ENCODE results near the gene CEP20. TPM values are rescaled to one million over a fixed set of nuclear protein-coding genes. Genes with fewer than 3 reads are reported as not detected.

Gene CEP20
- total RNA-seq, 4 donors from 2014 or later = 34.1 to 66.9 (median 49.6) TPM

DNA sequence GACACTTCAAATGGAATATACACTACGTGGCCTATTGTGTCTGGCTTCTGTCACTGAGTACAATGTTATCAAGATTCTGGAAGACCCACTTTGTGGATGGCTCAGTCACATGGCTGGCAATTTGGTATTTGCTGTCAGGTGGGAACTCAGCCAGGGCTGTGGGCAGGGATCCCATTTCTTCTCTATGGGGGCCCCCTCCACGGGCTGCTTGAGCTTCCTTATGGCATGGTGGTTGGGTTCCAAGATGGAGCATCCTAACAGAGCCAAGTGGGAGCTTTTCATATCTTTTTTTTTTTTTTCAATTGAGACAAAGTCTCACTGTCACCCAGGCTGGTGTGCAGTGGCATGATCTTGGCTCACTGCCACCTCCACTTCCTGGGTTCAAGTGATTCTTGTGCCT, 18.0 kb upstream of the CEP20 start:
- H3K27ac ChIP-seq = no peak overlapping the region
- TF ChIP-seq, protein P1, sequence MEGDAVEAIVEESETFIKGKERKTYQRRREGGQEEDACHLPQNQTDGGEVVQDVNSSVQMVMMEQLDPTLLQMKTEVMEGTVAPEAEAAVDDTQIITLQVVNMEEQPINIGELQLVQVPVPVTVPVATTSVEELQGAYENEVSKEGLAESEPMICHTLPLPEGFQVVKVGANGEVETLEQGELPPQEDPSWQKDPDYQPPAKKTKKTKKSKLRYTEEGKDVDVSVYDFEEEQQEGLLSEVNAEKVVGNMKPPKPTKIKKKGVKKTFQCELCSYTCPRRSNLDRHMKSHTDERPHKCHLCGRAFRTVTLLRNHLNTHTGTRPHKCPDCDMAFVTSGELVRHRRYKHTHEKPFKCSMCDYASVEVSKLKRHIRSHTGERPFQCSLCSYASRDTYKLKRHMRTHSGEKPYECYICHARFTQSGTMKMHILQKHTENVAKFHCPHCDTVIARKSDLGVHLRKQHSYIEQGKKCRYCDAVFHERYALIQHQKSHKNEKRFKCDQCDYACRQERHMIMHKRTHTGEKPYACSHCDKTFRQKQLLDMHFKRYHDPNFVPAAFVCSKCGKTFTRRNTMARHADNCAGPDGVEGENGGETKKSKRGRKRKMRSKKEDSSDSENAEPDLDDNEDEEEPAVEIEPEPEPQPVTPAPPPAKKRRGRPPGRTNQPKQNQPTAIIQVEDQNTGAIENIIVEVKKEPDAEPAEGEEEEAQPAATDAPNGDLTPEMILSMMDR (IDR thresholded peaks at IDR 0.05) = no peak
- TF ChIP-seq POLR2AphosphoS5 (IDR thresholded peaks at IDR 0.05) = no peak
- H3K36me3 ChIP-seq = no peaks in the 10 kb centered on the region
- 65 to 88% methylated on average over 1 to 2 of the region's 2 CpGs for WGBS, 2 donors (ENCODE audit: low coverage in 1 of 2)
- no peaks in the 10 kb centered on the region for H3K27me3 ChIP-seq
- H3K4me3 ChIP-seq = no peak overlapping the region
- no peaks in the 10 kb centered on the region for H3K9me3 ChIP-seq
- ATAC-seq = no peak
- no peaks in the 10 kb centered on the region for H3K4me1 ChIP-seq

- TF ChIP-seq EP300 (IDR thresholded peaks at IDR 0.05) = no peak
- TF ChIP-seq POLR2AphosphoS5 (IDR thresholded peaks at IDR 0.05) = no peak
- TF ChIP-seq, protein P1 (IDR thresholded peaks at IDR 0.05) = no peak
- TF ChIP-seq POLR2A (IDR thresholded peaks at IDR 0.05) = no peak
- Histone ChIP-seq H3K36me3 (no peaks in the 10 kb centered on the region), H3K4me1 (no peaks in the 10 kb centered on the region), H3K4me3 (no peak overlapping the region), H3K9me3 (no peaks in the 10 kb centered on the region), H3K27me3 (no peaks in the 10 kb centered on the region), H3K27ac (no peak overlapping the region)
- 94 to 96% methylated on average over 5 of the region's 5 CpGs for WGBS, 2 donors (ENCODE audit: low coverage in 1 of 2)
- ATAC-seq = no peak
Observed at GRCh38 chr16:15903960-15904359, 15.6 kb upstream of the CEP20 start.

DNA sequence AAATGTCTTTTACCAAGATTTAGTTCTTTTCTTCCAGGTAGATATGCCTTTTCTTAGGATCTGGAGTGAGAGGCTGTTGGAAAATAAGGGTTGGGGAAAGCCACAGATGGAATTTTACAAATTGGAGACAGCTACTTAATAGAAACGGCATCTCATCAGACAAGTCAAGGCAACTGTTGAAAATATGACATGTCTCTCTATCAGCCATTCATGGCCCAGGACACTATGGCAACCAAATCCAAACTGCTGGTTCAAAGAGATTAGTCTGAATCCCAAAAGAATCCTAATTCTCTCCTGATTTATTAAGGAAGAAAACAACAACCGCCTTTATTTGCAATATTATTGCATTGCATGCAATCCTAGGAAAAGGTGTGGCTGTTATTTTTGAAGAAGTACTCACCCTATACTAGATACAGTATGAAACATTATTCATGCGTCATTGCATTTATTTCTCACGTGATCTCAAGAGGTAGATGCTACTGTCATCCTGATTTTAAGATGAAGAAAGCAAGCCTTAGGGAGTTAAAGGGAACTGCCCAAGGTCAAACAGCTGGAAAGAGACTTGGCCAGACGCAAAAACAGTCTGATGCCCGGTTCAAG, 12.6 kb upstream of the CEP20 start:
- H3K4me3 ChIP-seq = no peak overlapping the region
- H3K27ac ChIP-seq = no peak overlapping the region
- H3K36me3 ChIP-seq = no peaks in the 10 kb centered on the region
- 58 to 71% methylated on average over 6 of the region's 6 CpGs for WGBS, 2 donors (ENCODE audit: low coverage in 1 of 2)
- no peaks in the 10 kb centered on the region for H3K4me1 ChIP-seq
- TF ChIP-seq, protein P1 (IDR thresholded peaks at IDR 0.05) = no peak
- TF ChIP-seq POLR2A (IDR thresholded peaks at IDR 0.05) (no peak), POLR2AphosphoS5 (IDR thresholded peaks at IDR 0.05) (no peak), EP300 (IDR thresholded peaks at IDR 0.05) (no peak)
- no peaks in the 10 kb centered on the region for H3K27me3 ChIP-seq
- ATAC-seq = no peak
- no peaks in the 10 kb centered on the region for H3K9me3 ChIP-seq

DNA sequence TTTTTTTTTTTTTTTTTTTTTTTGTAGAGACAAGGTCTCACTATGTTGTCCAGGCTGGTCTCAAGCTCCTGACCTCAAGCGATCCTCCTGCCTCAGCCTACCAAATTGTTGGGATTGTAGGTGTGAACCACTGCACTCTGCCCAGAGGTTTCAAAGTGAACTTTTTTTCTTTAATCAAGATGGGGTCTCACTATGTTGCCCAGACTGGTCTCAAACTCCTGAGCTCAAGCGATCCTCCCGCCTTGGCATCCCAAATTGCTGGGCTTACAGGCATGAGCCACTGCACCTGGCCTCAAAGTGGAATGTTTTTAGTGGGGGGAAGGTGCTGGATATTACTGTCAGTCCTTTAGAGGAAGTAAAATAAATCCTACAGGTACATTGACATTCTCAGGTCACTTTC, 12.0 kb upstream of the CEP20 start:
- H3K27me3 ChIP-seq = no peaks in the 10 kb centered on the region
- WGBS, 2 donors (ENCODE audit: low coverage in 1 of 2) = 90% methylated on average over 2 of the region's 3 CpGs; no CpG with 5 or more reads in 1 of the 2 donors
- H3K4me3 ChIP-seq = no peak overlapping the region
- no peak for ATAC-seq
- no peaks in the 10 kb centered on the region for H3K4me1 ChIP-seq
- no peaks in the 10 kb centered on the region for H3K9me3 ChIP-seq
- H3K27ac ChIP-seq = no peak overlapping the region
- TF ChIP-seq EP300 (IDR thresholded peaks at IDR 0.05) (no peak), POLR2A (IDR thresholded peaks at IDR 0.05) (no peak), POLR2AphosphoS5 (IDR thresholded peaks at IDR 0.05) (no peak)
- TF ChIP-seq, protein P1 (IDR thresholded peaks at IDR 0.05) = no peak
- H3K36me3 ChIP-seq = no peaks in the 10 kb centered on the region

DNA sequence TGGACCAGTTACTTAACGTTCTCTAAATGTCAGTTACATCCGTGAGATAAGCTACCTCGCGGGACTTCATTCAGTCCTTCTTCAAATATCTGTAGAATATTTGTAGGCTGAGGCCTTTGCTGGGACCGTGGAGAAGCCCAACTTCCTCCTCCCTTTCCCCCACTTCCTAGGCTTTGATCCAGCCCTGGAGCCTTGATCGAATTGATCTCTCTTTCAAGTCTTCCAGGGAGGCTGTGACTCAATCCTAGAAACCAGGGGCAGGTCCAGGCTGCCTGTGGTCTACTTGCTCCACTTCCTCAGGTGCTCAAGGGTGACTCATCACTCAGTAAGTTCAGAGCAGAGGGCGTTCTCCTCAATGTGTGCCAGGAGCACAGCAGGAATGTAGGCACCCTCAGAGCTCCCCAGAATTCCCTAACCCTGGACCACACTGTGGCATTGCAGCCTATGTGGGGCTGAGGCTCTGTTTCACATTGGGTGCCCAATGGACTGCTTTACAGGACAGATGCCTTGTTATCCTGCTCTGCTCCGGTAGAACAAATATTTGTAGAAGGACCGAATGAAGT, 11.2 kb upstream of the CEP20 start:
- no peaks in the 10 kb centered on the region for H3K4me1 ChIP-seq
- no peaks in the 10 kb centered on the region for H3K27me3 ChIP-seq
- H3K9me3 ChIP-seq = no peaks in the 10 kb centered on the region
- 45 to 57% methylated on average over 4 to 8 of the region's 9 CpGs for WGBS, 2 donors (ENCODE audit: low coverage in 1 of 2)
- H3K4me3 ChIP-seq = no peak overlapping the region
- ATAC-seq = no peak
- no peak for TF ChIP-seq EP300 (IDR thresholded peaks at IDR 0.05)
- TF ChIP-seq, protein P1 (IDR thresholded peaks at IDR 0.05) = no peak
- no peak overlapping the region for H3K27ac ChIP-seq
- no peaks in the 10 kb centered on the region for H3K36me3 ChIP-seq

Measured in gastroesophageal sphincter (tissue), 4 donors.